Measurements from ENCODE around the gene CNN2. TPM values are rescaled to one million over a fixed set of nuclear protein-coding genes. Genes with fewer than 3 reads are reported as not detected.

CNN2 gene
- total and polyA plus RNA-seq, 2 donors (not counting 1 experiment from before 2014, with no cell fraction given): 198 to 301 TPM

DNA sequence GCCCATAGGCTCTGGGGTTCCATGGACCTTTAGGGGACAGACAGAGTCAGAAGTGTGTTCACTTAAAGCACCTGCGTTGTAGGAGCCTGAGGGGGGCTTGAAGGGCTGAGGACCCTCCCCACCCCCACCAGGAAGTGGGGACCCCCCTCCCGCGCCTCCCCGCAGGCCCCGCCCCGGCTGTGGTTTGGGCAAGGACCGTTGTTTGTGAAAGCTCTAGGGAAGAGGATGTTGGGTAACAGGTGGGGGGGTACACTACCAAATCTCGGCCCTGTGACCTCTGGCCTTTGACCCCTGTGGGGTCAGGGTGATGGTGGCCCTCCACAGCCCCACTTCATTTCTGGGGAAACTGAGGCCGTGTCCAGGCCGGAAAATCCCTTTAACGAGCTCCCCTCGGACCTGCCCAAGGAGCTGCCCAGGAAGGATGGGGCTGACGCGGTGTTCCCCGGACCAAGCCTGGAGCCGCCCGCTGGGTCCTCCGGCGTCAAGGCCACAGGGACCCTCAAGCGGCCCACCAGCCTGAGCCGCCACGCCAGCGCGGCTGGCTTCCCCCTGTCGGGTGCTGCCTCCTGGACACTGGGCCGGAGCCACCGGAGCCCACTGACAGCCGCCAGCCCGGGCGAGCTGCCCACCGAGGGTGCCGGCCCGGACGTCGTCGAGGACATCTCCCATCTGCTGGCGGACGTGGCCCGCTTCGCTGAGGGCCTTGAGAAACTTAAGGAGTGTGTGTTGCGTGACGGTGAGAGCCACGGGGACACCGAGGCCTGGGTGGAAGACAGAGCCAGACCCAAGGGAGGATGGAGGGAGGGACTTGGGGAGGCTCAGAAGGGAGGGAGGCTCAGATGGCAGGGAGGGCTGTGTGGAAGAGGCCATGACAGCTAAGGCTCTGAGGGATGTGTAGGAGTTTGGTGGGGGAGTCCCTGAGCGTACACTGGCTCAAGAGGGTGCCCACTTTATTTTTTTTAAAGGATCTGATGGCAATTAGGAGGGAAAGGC, 41.9 kb downstream of the CNN2 start:
- no peaks in the 10 kb centered on the region for H3K27me3 Mint-ChIP-seq
- Histone ChIP-seq H3K79me2 (ENCODE audit: control insufficient read depth, insufficient read depth, low read length) (peaks cover 65% of the 10 kb centered on the region), H3K36me3 (replicated peaks in 1 of 2; ENCODE audit: control extremely low read depth in 1 of 2, control insufficient read depth in 1 of 2, extremely low read depth in 1 of 2, insufficient read depth in 2 of 2, low read length in 1 of 2) (peaks cover 0 to 42% of the 10 kb centered on the region in 2 experiments), H4K20me1 (ENCODE audit: control insufficient read depth, insufficient read depth, low read length, poor library complexity, severe bottlenecking) (peaks cover 81% of the 10 kb centered on the region), H2AFZ (ENCODE audit: insufficient read depth, low read depth, low read length, poor library complexity, severe bottlenecking) (no peak overlapping the region), H3K4me2 (replicated peaks; ENCODE audit: low read depth, low read length, poor library complexity, severe bottlenecking) (peak overlapping the region; percentile 91), H3K9me3 (ENCODE audit: control extremely low read depth in 1 of 3, control insufficient read depth in 2 of 3, insufficient read depth in 1 of 3, low read length in 2 of 3) (peaks cover 0 to 11% (median 0%) of the 10 kb centered on the region in 3 donors), H3K9ac (ENCODE audit: low read length) (peak overlapping the region; percentile 94), H3K27me3 (replicated peaks in 1 of 4; ENCODE audit: control extremely low read depth in 1 of 4, control insufficient read depth in 3 of 4, insufficient read depth in 4 of 4, low read length in 3 of 4) (no peaks in the 10 kb centered on the region), H3K4me3 (ENCODE audit: control extremely low read depth in 1 of 5, extremely low read depth in 1 of 5, insufficient read depth in 1 of 5, low read depth in 2 of 5, low read length in 4 of 5) (peak overlapping the region; percentile 65 to 99 (median 90)), H3K4me1 (ENCODE audit: control insufficient read depth in 2 of 2, insufficient read depth in 2 of 2, low read length in 2 of 2) (peaks cover 58 to 81% of the 10 kb centered on the region in 2 donors), H3K27ac (ENCODE audit: low read length in 2 of 2) (peak overlapping the region; percentile 77 to 87)
- peak overlapping the region; percentile 97 for H3K27ac Mint-ChIP-seq
- H3K4me3 Mint-ChIP-seq: peak overlapping the region; percentile 96
- WGBS (ENCODE audit: insufficient coverage): 9% methylated on average over 39 of the region's 45 CpGs
- TF ChIP-seq, protein P1, sequence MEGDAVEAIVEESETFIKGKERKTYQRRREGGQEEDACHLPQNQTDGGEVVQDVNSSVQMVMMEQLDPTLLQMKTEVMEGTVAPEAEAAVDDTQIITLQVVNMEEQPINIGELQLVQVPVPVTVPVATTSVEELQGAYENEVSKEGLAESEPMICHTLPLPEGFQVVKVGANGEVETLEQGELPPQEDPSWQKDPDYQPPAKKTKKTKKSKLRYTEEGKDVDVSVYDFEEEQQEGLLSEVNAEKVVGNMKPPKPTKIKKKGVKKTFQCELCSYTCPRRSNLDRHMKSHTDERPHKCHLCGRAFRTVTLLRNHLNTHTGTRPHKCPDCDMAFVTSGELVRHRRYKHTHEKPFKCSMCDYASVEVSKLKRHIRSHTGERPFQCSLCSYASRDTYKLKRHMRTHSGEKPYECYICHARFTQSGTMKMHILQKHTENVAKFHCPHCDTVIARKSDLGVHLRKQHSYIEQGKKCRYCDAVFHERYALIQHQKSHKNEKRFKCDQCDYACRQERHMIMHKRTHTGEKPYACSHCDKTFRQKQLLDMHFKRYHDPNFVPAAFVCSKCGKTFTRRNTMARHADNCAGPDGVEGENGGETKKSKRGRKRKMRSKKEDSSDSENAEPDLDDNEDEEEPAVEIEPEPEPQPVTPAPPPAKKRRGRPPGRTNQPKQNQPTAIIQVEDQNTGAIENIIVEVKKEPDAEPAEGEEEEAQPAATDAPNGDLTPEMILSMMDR (IDR thresholded peaks at IDR 0.05): no peak
- no peak for TF ChIP-seq EZH2 (IDR thresholded peaks at IDR 0.05; ENCODE audit: borderline replicate concordance, insufficient read depth, low read depth, low read length, poor library complexity, severe bottlenecking)
- ChIA-PET CTCF (interaction anchor here (1.2 to 5.2 kb wide), 15 partner anchors 8 to 207 kb away, joined by 3 to 56 read pairs (median 6); partner anchors contain the start of genes ABCA7, CNN2, FAM174C and POLR2E), POLR2A (interaction anchor here (0.5 to 6.3 kb wide), 27 partner anchors 8 to 205 kb away, joined by 3 to 97 read pairs (median 4); partner anchors contain the start of genes ABCA7, ATP5F1D, CNN2 and GPX4)
- H3K9me3 Mint-ChIP-seq (ENCODE audit: insufficient read depth): no peaks in the 10 kb centered on the region
- intact Hi-C loops (cut with micrococcal nuclease): loop anchor here (1.0 to 10.0 kb wide), 6 partner anchors 9 to 144 kb away; partner anchors contain the start of genes ARID3A, GPX4, RNU6-2 and TMEM259
- ATAC-seq (ENCODE audit: low read depth): peak; percentile 12
- H3K4me1 Mint-ChIP-seq: peaks cover 52% of the 10 kb centered on the region
- DNase-seq: peak; percentile 73

All from B cell (primary cell).